Lower lobe of right lung (tissue), 2 donors: ENCODE data around the gene NENF. TPM values are rescaled to one million over a fixed set of nuclear protein-coding genes. Genes with fewer than 3 reads are reported as not detected.

Experiments
- ATAC-seq, 2 donors: fragments of 200-7000 bp; cut with Tn5 transposase; one replicate each; pipeline ENCODE4 v1.9.1; 2020 to 2022; ENCODE audit warnings: mild to moderate bottlenecking in 2 of 2, moderate library complexity in 2 of 2
- DNase-seq: peaks from one replicate; pipeline ENCODE4 v3.0.0-alpha.2; 2020
- H3K27ac ChIP-seq: fragments of 200-600 bp; one replicate; pipeline ENCODE4 v1.8.0; 2022
- H3K27me3 ChIP-seq: fragments of 200-600 bp; one replicate; pipeline ENCODE4 v1.8.0; 2022; ENCODE audit warnings: low read depth
- H3K36me3 ChIP-seq: fragments of 200-600 bp; one replicate; pipeline ENCODE4 v1.8.0; 2022; ENCODE audit warnings: mild to moderate bottlenecking
- H3K4me1 ChIP-seq: fragments of 200-600 bp; one replicate; pipeline ENCODE4 v1.8.0; 2022
- H3K4me3 ChIP-seq: fragments of 200-600 bp; one replicate; pipeline ENCODE4 v1.8.0; 2022; ENCODE audit warnings: mild to moderate bottlenecking
- H3K9me3 ChIP-seq: fragments of 200-600 bp; one replicate; pipeline ENCODE4 v1.8.0; 2022
- intact Hi-C: fragments of 100-400 bp; cut with DNase I; formaldehyde crosslinking; loops from one replicate; pipeline ENCODE4 v1.11.0; 2022
- total RNA-seq: library from RNA; stranded (reverse); fragmentation: NEBNext Ultra II Directional; extraction: Animal tissue kit (Norgen Biotek cat#: 25700); gene quantifications from one replicate; pipeline ENCODE4 v1.2.1, GENCODE V29; 2021
- TF ChIP-seq, protein P1 (sequence below): fragments of 200-600 bp; IDR thresholded peaks from one replicate; pipeline ENCODE4 v1.8.0; 2022; ENCODE audit warnings: antibody characterized with exemption, mild to moderate bottlenecking
- donor health status: DM: no; HTN: yes; CAD: no; lungs with severe emphysema.

Gene NENF
- total RNA-seq, 1 donor from 2014 or later, result 42.3 TPM

DNA sequence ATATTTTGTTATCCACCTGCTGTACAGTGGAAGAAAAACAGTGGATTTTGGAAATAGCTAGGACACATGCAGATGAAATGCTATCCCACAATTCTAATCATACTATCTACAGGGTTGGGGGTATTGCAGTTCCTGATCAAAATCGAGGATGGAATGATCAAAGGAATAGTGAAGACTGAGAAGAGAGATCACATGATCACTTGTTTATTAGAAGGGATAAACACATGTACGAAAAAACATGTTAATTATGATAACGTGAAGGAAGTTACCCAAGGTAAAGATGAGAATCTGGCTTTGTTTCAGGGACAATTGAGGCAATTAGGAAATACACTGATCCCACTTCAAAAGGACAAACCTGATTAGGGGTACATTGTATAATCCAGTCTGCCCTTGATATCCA is 8.8 kb upstream of the NENF start:
- ATAC-seq, result no peak
- TF ChIP-seq, protein P1, sequence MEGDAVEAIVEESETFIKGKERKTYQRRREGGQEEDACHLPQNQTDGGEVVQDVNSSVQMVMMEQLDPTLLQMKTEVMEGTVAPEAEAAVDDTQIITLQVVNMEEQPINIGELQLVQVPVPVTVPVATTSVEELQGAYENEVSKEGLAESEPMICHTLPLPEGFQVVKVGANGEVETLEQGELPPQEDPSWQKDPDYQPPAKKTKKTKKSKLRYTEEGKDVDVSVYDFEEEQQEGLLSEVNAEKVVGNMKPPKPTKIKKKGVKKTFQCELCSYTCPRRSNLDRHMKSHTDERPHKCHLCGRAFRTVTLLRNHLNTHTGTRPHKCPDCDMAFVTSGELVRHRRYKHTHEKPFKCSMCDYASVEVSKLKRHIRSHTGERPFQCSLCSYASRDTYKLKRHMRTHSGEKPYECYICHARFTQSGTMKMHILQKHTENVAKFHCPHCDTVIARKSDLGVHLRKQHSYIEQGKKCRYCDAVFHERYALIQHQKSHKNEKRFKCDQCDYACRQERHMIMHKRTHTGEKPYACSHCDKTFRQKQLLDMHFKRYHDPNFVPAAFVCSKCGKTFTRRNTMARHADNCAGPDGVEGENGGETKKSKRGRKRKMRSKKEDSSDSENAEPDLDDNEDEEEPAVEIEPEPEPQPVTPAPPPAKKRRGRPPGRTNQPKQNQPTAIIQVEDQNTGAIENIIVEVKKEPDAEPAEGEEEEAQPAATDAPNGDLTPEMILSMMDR, result no peak
- Histone ChIP-seq H3K36me3 (no peaks in the 10 kb centered on the region), H3K9me3 (no peaks in the 10 kb centered on the region), H3K4me3 (no peak overlapping the region), H3K27ac (no peak overlapping the region), H3K27me3 (peaks cover 5% of the 10 kb centered on the region), H3K4me1 (no peaks in the 10 kb centered on the region)
- intact Hi-C loops, result no loop called here
- no peak for DNase-seq

DNA sequence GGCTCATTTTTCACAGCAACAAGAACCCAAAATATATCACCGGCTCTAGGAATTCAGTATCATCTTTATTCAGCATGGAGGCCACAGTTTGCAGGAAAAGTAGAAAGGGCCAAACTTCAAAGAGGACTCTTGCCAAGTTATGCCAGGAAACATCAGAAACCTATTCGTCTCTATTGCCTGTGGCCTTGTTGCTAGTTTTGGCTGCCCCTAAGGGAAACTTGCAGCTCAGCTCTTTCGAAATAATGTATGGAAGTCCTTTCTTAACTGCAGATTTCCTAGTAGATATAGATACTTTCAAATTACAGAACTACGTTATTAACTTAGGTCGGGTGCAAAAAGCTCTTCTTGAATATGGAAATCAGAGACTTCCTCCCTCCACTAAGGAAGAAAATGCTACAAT is 4.2 kb upstream of the NENF start:
- DNase-seq, result no peak
- H3K27ac ChIP-seq, result no peak overlapping the region
- H3K36me3 ChIP-seq, result no peaks in the 10 kb centered on the region
- intact Hi-C loops, result no loop called here
- peaks cover 8% of the 10 kb centered on the region for H3K4me1 ChIP-seq
- ATAC-seq, result no peak
- no peaks in the 10 kb centered on the region for H3K9me3 ChIP-seq
- TF ChIP-seq, protein P1, result no peak
- H3K4me3 ChIP-seq, result no peak overlapping the region
- H3K27me3 ChIP-seq, result peaks cover 5% of the 10 kb centered on the region

DNA sequence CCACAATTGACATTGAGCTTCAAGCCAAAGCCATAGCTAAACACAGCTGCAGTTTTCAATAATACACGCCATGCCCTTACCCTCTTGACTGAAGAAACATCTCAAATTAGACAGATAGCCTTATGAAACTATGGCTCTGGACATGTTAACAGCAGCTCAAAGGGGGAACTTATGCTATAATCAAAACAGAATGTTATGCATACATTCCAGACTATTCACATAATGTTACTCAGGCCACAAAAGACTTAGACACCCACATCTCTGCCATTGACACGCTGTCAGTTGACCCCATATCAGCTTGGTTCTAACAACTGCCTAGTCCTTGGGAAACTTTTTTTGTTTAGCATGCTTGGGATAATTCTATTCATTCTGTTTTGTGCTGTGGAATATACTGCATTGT is 2.3 kb upstream of the NENF start:
- H3K36me3 ChIP-seq, result no peaks in the 10 kb centered on the region
- H3K27me3 ChIP-seq, result no peaks in the 10 kb centered on the region
- no peak for ATAC-seq
- no peaks in the 10 kb centered on the region for H3K9me3 ChIP-seq
- H3K4me1 ChIP-seq, result peaks cover 20% of the 10 kb centered on the region
- H3K27ac ChIP-seq, result no peak overlapping the region
- no peak for DNase-seq
- TF ChIP-seq, protein P1, result no peak
- intact Hi-C loops, result no loop called here
- H3K4me3 ChIP-seq, result no peak overlapping the region

DNA sequence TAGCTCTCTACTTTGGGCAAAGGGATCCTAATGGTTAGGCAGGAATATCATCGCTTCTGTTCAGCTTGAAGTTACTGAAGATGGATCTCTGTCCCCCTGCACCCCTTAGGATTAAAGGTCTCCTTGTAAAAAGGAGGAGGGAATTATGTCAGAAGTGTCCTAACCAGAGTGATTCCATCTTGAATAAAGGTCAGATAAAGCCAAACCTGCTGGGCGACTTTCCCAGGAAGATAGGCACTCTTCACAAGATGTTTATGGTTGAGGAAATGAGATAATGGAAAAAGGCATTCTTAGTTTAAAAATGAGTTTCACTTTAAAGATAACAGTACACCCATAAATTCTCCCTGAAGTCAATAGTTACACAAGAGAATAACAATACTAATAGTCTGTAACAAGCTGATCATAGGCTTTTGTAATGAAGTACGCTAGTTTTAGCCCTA is 1.7 kb upstream of the NENF start:
- Histone ChIP-seq H3K4me3 (no peak overlapping the region), H3K4me1 (peaks cover 20% of the 10 kb centered on the region), H3K27me3 (no peaks in the 10 kb centered on the region), H3K9me3 (no peaks in the 10 kb centered on the region), H3K27ac (no peak overlapping the region), H3K36me3 (no peaks in the 10 kb centered on the region)
- DNase-seq, result no peak
- intact Hi-C loops, result no loop called here
- TF ChIP-seq, protein P1, result no peak
- ATAC-seq, result no peak

DNA sequence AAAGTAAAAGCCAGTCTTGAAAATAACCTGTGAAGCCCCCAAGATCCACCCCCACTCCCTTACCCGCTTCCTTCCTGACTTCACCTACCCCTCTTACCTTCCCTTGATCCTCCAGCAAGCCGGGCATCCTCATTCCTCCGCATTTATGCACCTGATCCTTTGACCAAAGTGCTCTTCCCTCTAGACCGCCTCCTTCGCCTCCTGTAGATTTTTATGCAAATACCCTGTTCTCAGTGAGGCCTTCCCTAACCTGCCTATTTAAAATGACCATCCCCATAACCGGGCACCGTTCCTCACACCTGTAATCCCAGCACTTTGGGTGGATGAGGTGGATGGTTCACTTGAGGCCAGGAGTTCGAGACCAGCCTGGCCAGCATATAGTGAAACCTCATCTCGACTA is 1.1 kb upstream of the NENF start:
- H3K36me3 ChIP-seq, result no peaks in the 10 kb centered on the region
- intact Hi-C loops, result no loop called here
- peak overlapping the region; percentile 22 for H3K27ac ChIP-seq
- ATAC-seq, result no peak
- TF ChIP-seq, protein P1, result no peak
- no peak for DNase-seq
- H3K9me3 ChIP-seq, result no peaks in the 10 kb centered on the region
- no peak overlapping the region for H3K4me3 ChIP-seq
- H3K4me1 ChIP-seq, result peaks cover 20% of the 10 kb centered on the region
- H3K27me3 ChIP-seq, result no peaks in the 10 kb centered on the region

DNA sequence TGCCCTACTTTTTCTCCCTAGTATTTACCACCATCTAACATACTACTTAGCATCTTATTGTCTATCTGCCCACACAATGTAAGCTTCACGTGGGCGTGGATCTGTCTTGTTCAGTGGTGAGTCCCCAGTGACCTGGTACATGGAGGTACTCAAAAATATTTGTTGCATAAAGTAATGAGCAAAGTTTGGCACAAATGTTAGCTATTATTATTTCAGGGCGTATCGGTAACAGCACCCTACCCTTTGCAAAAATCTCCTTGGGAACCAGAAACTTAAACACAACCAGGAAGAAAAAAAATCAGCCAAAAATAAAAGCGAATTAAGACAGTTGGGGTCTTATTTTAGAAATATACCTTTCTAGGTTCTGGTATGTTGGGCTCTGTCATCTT is 454 bp upstream of the NENF start:
- no peak for DNase-seq
- Histone ChIP-seq H3K9me3 (no peaks in the 10 kb centered on the region), H3K4me1 (peaks cover 20% of the 10 kb centered on the region), H3K4me3 (peak overlapping the region; percentile 78), H3K27ac (peak overlapping the region; percentile 72), H3K36me3 (no peaks in the 10 kb centered on the region), H3K27me3 (no peaks in the 10 kb centered on the region)
- peak in 1 of 2 donors; percentile 33 for ATAC-seq
- TF ChIP-seq, protein P1, result no peak
- intact Hi-C loops, result no loop called here
